Measurements from ENCODE around the gene GHDC.

Gene GHDC

GRCh38 chr17:42178817-42179216 is 15.5 kb downstream of the GHDC start:
- no peak overlapping the region for H3K4me3 ChIP-seq (ENCODE audit: low read depth, low read length)
- DNase-seq (ENCODE audit: low read depth), result peak; percentile 90
- TF ChIP-seq, protein P1, sequence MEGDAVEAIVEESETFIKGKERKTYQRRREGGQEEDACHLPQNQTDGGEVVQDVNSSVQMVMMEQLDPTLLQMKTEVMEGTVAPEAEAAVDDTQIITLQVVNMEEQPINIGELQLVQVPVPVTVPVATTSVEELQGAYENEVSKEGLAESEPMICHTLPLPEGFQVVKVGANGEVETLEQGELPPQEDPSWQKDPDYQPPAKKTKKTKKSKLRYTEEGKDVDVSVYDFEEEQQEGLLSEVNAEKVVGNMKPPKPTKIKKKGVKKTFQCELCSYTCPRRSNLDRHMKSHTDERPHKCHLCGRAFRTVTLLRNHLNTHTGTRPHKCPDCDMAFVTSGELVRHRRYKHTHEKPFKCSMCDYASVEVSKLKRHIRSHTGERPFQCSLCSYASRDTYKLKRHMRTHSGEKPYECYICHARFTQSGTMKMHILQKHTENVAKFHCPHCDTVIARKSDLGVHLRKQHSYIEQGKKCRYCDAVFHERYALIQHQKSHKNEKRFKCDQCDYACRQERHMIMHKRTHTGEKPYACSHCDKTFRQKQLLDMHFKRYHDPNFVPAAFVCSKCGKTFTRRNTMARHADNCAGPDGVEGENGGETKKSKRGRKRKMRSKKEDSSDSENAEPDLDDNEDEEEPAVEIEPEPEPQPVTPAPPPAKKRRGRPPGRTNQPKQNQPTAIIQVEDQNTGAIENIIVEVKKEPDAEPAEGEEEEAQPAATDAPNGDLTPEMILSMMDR (IDR thresholded peaks at IDR 0.05; ENCODE audit: insufficient read depth, low read depth, low read length, missing control alignments), result no peak

GRCh38 chr17:42177684-42178083 is 16.6 kb downstream of the GHDC start:
- no peak overlapping the region for H3K4me3 ChIP-seq (ENCODE audit: low read depth, low read length)
- TF ChIP-seq, protein P1 (IDR thresholded peaks at IDR 0.05; ENCODE audit: insufficient read depth, low read depth, low read length, missing control alignments), result no peak
- DNase-seq (ENCODE audit: low read depth), result no peak

- no peak for DNase-seq (ENCODE audit: low read depth)
- no peak overlapping the region for H3K4me3 ChIP-seq (ENCODE audit: low read depth, low read length)
- TF ChIP-seq, protein P1 (IDR thresholded peaks at IDR 0.05; ENCODE audit: insufficient read depth, low read depth, low read length, missing control alignments), result no peak
Measured at GRCh38 chr17:42174126-42174783, 20.0 kb downstream of the GHDC start.

- H3K4me3 ChIP-seq (ENCODE audit: low read depth, low read length), result no peak overlapping the region
- TF ChIP-seq, protein P1 (IDR thresholded peaks at IDR 0.05; ENCODE audit: insufficient read depth, low read depth, low read length, missing control alignments), result no peak
- no peak for DNase-seq (ENCODE audit: low read depth)
Measured at GRCh38 chr17:42171831-42172230, 22.5 kb downstream of the GHDC start.

GRCh38 chr17:42169351-42169750 is 24.9 kb downstream of the GHDC start:
- no peak overlapping the region for H3K4me3 ChIP-seq (ENCODE audit: low read depth, low read length)
- no peak for DNase-seq (ENCODE audit: low read depth)
- TF ChIP-seq, protein P1 (IDR thresholded peaks at IDR 0.05; ENCODE audit: insufficient read depth, low read depth, low read length, missing control alignments), result no peak

DNA sequence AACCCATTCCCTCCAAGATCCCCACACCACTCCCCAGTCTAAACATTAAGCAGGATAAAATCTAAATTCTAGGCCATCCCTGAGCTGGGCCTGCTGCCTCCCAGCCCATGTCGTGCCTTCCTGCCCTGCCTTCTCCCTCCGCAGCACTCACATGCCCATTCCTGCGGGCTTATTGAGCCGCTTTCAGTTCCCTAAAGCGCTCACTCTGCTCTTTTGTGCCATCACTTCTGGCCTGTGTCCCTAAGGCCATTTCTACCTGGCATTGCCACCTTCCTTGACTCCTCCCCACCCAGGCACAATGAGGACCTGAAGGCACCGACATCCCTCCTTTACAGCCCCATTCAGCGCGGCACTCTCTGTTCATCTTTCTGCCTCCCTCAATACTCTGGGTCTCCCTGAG is 26.5 kb downstream of the GHDC start:
- no peak for DNase-seq (ENCODE audit: low read depth)
- TF ChIP-seq, protein P1 (IDR thresholded peaks at IDR 0.05; ENCODE audit: insufficient read depth, low read depth, low read length, missing control alignments), result no peak
- no peak overlapping the region for H3K4me3 ChIP-seq (ENCODE audit: low read depth, low read length)

DNA sequence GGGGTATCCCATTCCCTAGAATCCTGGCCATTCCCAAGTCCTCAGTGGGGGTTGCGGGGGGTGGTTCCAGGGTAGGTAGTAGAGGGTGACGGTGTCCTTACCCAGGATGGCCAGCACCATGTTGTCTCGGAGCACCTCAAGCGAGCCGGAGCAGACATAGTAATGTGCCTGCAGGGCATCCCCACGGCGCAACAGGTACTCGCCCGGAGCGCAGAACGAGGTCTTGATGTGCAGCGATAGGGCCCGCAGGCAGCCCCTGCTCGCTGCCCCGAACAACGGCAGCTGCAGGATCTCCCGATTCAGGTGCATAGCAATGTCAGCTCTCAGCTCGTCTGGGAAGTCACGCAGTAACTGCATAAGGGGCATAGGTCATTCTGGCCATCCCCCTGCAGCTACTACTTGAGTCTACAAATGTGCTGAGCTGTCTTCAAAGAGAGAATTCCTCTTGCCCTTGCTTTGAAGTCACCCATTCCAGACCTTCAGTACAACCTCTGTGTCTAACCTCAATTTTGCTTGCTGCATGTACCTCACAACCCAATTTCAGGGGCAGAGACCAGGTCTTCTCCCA is 28.0 kb downstream of the GHDC start:
- TF ChIP-seq, protein P1 (IDR thresholded peaks at IDR 0.05; ENCODE audit: insufficient read depth, low read depth, low read length, missing control alignments), result no peak
- DNase-seq (ENCODE audit: low read depth), result no peak
- no peak overlapping the region for H3K4me3 ChIP-seq (ENCODE audit: low read depth, low read length)
